Neutrophil (primary cell): Measurements from ENCODE around the gene FBXO46.

Experiments
- H3K27ac ChIP-seq: fragments of 200-600 bp; sonication (generic); 2 replicates; pipeline ENCODE4 v1.5.1; 2016; ENCODE audit warnings: mild to moderate bottlenecking, moderate library complexity
- H3K27me3 ChIP-seq: fragments of 200-600 bp; sonication (generic); 2 replicates; pipeline ENCODE4 v1.6.0; 2016; ENCODE audit warnings: mild to moderate bottlenecking
- H3K36me3 ChIP-seq: fragments of 200-600 bp; sonication (generic); 2 replicates; pipeline ENCODE4 v1.5.1; 2017
- H3K4me1 ChIP-seq, 2 experiments: fragments of 200-600 bp in 1 of 2; sonication (generic) in 1 of 2; 1 replicate in 1 of 2; 2 replicates in 1 of 2; pipeline versions ENCODE4 v1.5.1 to v1.6.1; 2013 to 2016; ENCODE audit warnings: low read depth in 1 of 2, low read length in 1 of 2, mild to moderate bottlenecking in 1 of 2, moderate library complexity in 1 of 2; ENCODE audit not compliant: control insufficient read depth in 1 of 2, insufficient read depth in 1 of 2
- H3K4me3 ChIP-seq, 2 experiments: fragments of 200-600 bp in 1 of 2; sonication (generic) in 1 of 2; 1 replicate in 1 of 2; 2 replicates in 1 of 2; pipeline ENCODE4 v1.5.1; 2013 to 2016; ENCODE audit warnings: low read depth in 1 of 2, low read length in 1 of 2, mild to moderate bottlenecking in 1 of 2, moderate library complexity in 1 of 2
- H3K9me3 ChIP-seq: fragments of 200-600 bp; sonication (generic); 2 replicates; pipeline ENCODE4 v1.5.1; 2016
- CTCF ChIP-seq: fragments of 200-600 bp; sonication (generic); IDR thresholded peaks from 2 replicates; pipeline ENCODE4 v1.5.1; 2016; ENCODE audit warnings: antibody characterized with exemption

The FBXO46 gene

GRCh38 chr19:45730368-45731288 is at the start of gene FBXO46:
FBXO46 (minus strand) TSS chr19:45730896; CDS start chr19:45713495, 17,401 bp downstream.
- H3K4me3 ChIP-seq = peak within 1 kb of the TSS; percentile 67 to 88
- peaks cover 6% of the 10 kb centered on the region for H3K36me3 ChIP-seq
- peaks cover 7% of the 10 kb centered on the region for H3K27me3 ChIP-seq
- no peaks in the 10 kb centered on the region for H3K9me3 ChIP-seq
- H3K27ac ChIP-seq = peak within 1 kb of the TSS; percentile 68
- peak; percentile 20 for TF ChIP-seq CTCF
- peaks cover 16 to 18% of the 10 kb centered on the region in 2 experiments for H3K4me1 ChIP-seq

- no peak for TF ChIP-seq CTCF
- H3K4me3 ChIP-seq = no peak overlapping the region
Observed at GRCh38 chr19:45780146-45780447, 49.4 kb upstream of the FBXO46 start.

GRCh38 chr19:45779231-45780145 is 48.8 kb upstream of the FBXO46 start:
- no peaks in the 10 kb centered on the region for H3K36me3 ChIP-seq

More at GRCh38 chr19:45780146-45780447, 49.4 kb upstream of the FBXO46 start:
- Histone ChIP-seq H3K27ac (no peak overlapping the region), H3K4me1 (peaks cover 6 to 11% of the 10 kb centered on the region in 2 experiments), H3K36me3 (no peaks in the 10 kb centered on the region), H3K9me3 (no peaks in the 10 kb centered on the region), H3K27me3 (peaks cover 99% of the 10 kb centered on the region)

GRCh38 chr19:45778010-45778661 is 47.4 kb upstream of the FBXO46 start:
- Histone ChIP-seq H3K9me3 (no peaks in the 10 kb centered on the region), H3K36me3 (no peaks in the 10 kb centered on the region), H3K27ac (no peak overlapping the region), H3K4me1 (peaks cover 6 to 11% of the 10 kb centered on the region in 2 experiments), H3K4me3 (no peak overlapping the region), H3K27me3 (peaks cover 99% of the 10 kb centered on the region)
- TF ChIP-seq CTCF = no peak

More at GRCh38 chr19:45779231-45780145, 48.8 kb upstream of the FBXO46 start:
- H3K4me3 ChIP-seq = no peak overlapping the region
- H3K27me3 ChIP-seq = peaks cover 99% of the 10 kb centered on the region
- H3K27ac ChIP-seq = no peak overlapping the region
- H3K9me3 ChIP-seq = no peaks in the 10 kb centered on the region
- peak; percentile 38 for TF ChIP-seq CTCF
- H3K4me1 ChIP-seq = peaks cover 6 to 11% of the 10 kb centered on the region in 2 experiments

GRCh38 chr19:45777395-45777961 is 46.8 kb upstream of the FBXO46 start:
- Histone ChIP-seq H3K36me3 (no peaks in the 10 kb centered on the region), H3K4me1 (peaks cover 6 to 11% of the 10 kb centered on the region in 2 experiments), H3K27ac (no peak overlapping the region), H3K27me3 (peaks cover 99% of the 10 kb centered on the region), H3K9me3 (no peaks in the 10 kb centered on the region), H3K4me3 (no peak overlapping the region)
- no peak for TF ChIP-seq CTCF
